ENCODE results near the gene KCNJ16.

GRCh38 chr17:70041540-70041939 lies 33.5 kb upstream of the KCNJ16 start:
- no peak for TF ChIP-seq POLR2A (IDR thresholded peaks at IDR 0.05)
- TF ChIP-seq, protein P1, sequence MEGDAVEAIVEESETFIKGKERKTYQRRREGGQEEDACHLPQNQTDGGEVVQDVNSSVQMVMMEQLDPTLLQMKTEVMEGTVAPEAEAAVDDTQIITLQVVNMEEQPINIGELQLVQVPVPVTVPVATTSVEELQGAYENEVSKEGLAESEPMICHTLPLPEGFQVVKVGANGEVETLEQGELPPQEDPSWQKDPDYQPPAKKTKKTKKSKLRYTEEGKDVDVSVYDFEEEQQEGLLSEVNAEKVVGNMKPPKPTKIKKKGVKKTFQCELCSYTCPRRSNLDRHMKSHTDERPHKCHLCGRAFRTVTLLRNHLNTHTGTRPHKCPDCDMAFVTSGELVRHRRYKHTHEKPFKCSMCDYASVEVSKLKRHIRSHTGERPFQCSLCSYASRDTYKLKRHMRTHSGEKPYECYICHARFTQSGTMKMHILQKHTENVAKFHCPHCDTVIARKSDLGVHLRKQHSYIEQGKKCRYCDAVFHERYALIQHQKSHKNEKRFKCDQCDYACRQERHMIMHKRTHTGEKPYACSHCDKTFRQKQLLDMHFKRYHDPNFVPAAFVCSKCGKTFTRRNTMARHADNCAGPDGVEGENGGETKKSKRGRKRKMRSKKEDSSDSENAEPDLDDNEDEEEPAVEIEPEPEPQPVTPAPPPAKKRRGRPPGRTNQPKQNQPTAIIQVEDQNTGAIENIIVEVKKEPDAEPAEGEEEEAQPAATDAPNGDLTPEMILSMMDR (IDR thresholded peaks at IDR 0.05) = no peak
